Thoracic aorta (tissue), 2 donors: ENCODE measurements around the gene UNC45B. TPM values are rescaled to one million over a fixed set of nuclear protein-coding genes. Genes with fewer than 3 reads are reported as not detected.
"Not testable (repeated sequence)": the region's sequence is repeated elsewhere in the genome, so short reads cannot be mapped to it uniquely, and the experiment has no call there.

Source experiments
- ATAC-seq: fragments of 150-250 bp; one replicate; pipeline ENCODE4 v1.8.0; 2017; ENCODE audit warnings: low read depth; ENCODE audit not compliant: insufficient number of reproducible peaks, low FRiP score
- DNase-seq: peaks from one replicate; pipeline ENCODE4 v3.0.0-alpha.2; 2020; ENCODE audit warnings: low spot score
- H3K27ac ChIP-seq, 2 donors: fragments of 200-600 bp; sonication (generic); 1 replicate in 1 of 2; 2 replicates in 1 of 2; pipeline ENCODE4 v1.5.1; 2016; ENCODE audit warnings: mild to moderate bottlenecking in 2 of 2, moderate library complexity in 2 of 2
- H3K27me3 ChIP-seq: fragments of 200-600 bp; sonication (generic); replicated peaks from 2 replicates; pipeline ENCODE4 v1.6.0; 2016; ENCODE audit warnings: mild to moderate bottlenecking; ENCODE audit not compliant: insufficient read depth
- H3K36me3 ChIP-seq: fragments of 200-600 bp; sonication (generic); one replicate; pipeline ENCODE4 v1.5.1; 2016
- H3K4me1 ChIP-seq, 2 donors: fragments of 200-600 bp; sonication (generic); 1 replicate in 1 of 2; 2 replicates in 1 of 2; pipeline versions ENCODE4 v1.5.1 to v1.6.0; 2016; ENCODE audit warnings: low read depth in 2 of 2, mild to moderate bottlenecking in 1 of 2; ENCODE audit not compliant: control insufficient read depth in 1 of 2
- H3K4me3 ChIP-seq: fragments of 200-600 bp; sonication (generic); 2 replicates; pipeline ENCODE4 v1.5.1; 2016; ENCODE audit warnings: mild to moderate bottlenecking
- H3K9me3 ChIP-seq: fragments of 200-600 bp; sonication (generic); 2 replicates; pipeline ENCODE4 v1.5.1; 2016
- total RNA-seq, 2 donors: library from RNA; depleted of rRNA; stranded (reverse); fragments of >200 nt; gene quantifications; one replicate each; pipeline versions ENCODE4 v1.1.0 to v1.2.3, GENCODE V29; 2016
- TF ChIP-seq, protein P1 (sequence below): fragments of 200-600 bp; sonication (generic); IDR thresholded peaks from one replicate; pipeline ENCODE4 v1.5.1; 2019; ENCODE audit warnings: antibody characterized with exemption

UNC45B gene
- total RNA-seq, 2 donors from 2014 or later, result not detected

- TF ChIP-seq, protein P1, sequence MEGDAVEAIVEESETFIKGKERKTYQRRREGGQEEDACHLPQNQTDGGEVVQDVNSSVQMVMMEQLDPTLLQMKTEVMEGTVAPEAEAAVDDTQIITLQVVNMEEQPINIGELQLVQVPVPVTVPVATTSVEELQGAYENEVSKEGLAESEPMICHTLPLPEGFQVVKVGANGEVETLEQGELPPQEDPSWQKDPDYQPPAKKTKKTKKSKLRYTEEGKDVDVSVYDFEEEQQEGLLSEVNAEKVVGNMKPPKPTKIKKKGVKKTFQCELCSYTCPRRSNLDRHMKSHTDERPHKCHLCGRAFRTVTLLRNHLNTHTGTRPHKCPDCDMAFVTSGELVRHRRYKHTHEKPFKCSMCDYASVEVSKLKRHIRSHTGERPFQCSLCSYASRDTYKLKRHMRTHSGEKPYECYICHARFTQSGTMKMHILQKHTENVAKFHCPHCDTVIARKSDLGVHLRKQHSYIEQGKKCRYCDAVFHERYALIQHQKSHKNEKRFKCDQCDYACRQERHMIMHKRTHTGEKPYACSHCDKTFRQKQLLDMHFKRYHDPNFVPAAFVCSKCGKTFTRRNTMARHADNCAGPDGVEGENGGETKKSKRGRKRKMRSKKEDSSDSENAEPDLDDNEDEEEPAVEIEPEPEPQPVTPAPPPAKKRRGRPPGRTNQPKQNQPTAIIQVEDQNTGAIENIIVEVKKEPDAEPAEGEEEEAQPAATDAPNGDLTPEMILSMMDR, result no peak
- no peaks in the 10 kb centered on the region for H3K27me3 ChIP-seq
- no peaks in the 10 kb centered on the region for H3K36me3 ChIP-seq
- no peak overlapping the region for H3K4me3 ChIP-seq
- no peaks in the 10 kb centered on the region for H3K4me1 ChIP-seq
- ATAC-seq (no peak), DNase-seq (no peak)
- H3K9me3 ChIP-seq, result no peaks in the 10 kb centered on the region
- H3K27ac ChIP-seq, result no peak overlapping the region
Measured at GRCh38 chr17:35176897-35177296, 29.3 kb downstream of the UNC45B start.

DNA sequence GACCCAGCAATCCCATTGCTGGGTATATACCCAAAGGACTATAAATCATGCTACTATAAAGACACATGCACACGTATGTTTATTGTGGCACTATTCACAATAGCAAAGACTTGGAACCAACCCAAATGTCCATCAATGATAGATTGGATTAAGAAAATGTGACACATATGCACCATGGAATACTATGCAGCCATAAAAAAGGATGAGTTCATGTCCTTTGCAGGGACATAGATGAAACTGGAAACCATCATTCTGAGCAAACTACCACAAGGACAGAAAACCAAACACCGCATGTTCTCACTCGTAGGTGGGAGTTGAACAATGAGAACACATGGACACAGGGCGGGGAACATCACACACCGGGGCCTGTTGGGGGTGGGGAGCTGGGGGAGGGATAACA lies 31.8 kb downstream of the UNC45B start:
- H3K27me3 ChIP-seq, H3K36me3 ChIP-seq, H3K4me1 ChIP-seq, DNase-seq, H3K9me3 ChIP-seq, H3K27ac ChIP-seq, H3K4me3 ChIP-seq, ATAC-seq: not testable (repeated sequence)

DNA sequence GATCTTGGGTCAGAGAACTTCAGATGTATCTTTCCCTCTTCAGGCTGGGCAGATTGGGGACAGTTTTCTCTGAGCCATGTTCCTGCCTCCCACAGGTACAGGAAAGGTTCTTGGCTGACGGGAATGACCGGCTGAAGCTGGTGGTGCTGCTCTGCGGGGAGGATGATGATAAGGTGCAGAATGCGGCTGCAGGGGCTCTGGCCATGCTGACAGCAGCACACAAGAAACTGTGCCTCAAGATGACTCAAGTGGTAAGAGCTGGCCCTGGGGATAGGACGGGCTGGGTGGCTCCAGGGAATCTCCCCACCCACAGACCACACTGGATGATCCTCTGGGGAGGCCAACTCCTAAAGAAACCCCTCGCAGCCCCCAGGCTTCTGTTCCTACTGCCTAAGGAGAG lies 35.7 kb downstream of the UNC45B start:
- no peak for ATAC-seq

GRCh38 chr17:35184274-35184673 lies 36.7 kb downstream of the UNC45B start:
- ATAC-seq (no peak), DNase-seq (no peak)
- no peak overlapping the region for H3K27ac ChIP-seq

More for the DNA sequence above, 35.7 kb downstream of the UNC45B start:
- no peaks in the 10 kb centered on the region for H3K36me3 ChIP-seq
- no peaks in the 10 kb centered on the region for H3K27me3 ChIP-seq
- DNase-seq, result no peak
- TF ChIP-seq, protein P1, result no peak
- H3K27ac ChIP-seq, result no peak overlapping the region
- no peak overlapping the region for H3K4me3 ChIP-seq
- no peaks in the 10 kb centered on the region for H3K9me3 ChIP-seq
- H3K4me1 ChIP-seq, result no peaks in the 10 kb centered on the region

GRCh38 chr17:35185849-35186248 lies 38.2 kb downstream of the UNC45B start:
- H3K36me3 ChIP-seq, result no peaks in the 10 kb centered on the region
- H3K4me3 ChIP-seq, result no peak overlapping the region
- H3K27ac ChIP-seq, result no peak overlapping the region
- no peaks in the 10 kb centered on the region for H3K9me3 ChIP-seq
- DNase-seq, result no peak
- no peaks in the 10 kb centered on the region for H3K27me3 ChIP-seq
- no peak for ATAC-seq
- H3K4me1 ChIP-seq, result no peaks in the 10 kb centered on the region
- TF ChIP-seq, protein P1, result no peak

More at GRCh38 chr17:35184274-35184673, 36.7 kb downstream of the UNC45B start:
- Histone ChIP-seq H3K9me3 (no peaks in the 10 kb centered on the region), H3K4me1 (no peaks in the 10 kb centered on the region), H3K4me3 (no peak overlapping the region), H3K36me3 (no peaks in the 10 kb centered on the region), H3K27me3 (no peaks in the 10 kb centered on the region)
- TF ChIP-seq, protein P1, result no peak

DNA sequence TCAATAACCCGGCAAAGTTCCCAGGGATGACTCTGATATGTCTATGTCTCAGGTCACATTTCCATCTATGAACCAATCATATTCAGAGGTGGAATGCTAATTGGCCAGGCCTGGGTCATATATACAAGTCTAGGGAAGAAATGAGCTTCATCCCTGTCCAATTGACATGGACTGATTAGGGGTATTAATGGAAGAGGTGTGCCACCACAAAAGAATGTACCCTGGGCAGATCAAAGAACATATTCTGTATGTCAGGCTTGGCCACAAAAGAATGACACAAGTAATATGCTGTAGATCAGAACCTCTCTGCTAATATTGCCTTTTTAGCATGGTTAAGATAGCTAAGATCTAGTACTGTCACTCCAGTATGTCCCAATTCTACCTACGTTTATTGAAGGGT lies 39.9 kb downstream of the UNC45B start:
- H3K27ac ChIP-seq, result no peak overlapping the region
- DNase-seq (no peak), ATAC-seq (no peak)
- TF ChIP-seq, protein P1, result no peak
- no peaks in the 10 kb centered on the region for H3K36me3 ChIP-seq
- no peaks in the 10 kb centered on the region for H3K27me3 ChIP-seq
- no peaks in the 10 kb centered on the region for H3K4me1 ChIP-seq
- H3K9me3 ChIP-seq, result no peaks in the 10 kb centered on the region
- H3K4me3 ChIP-seq, result no peak overlapping the region
